Activated CD8-positive, alpha-beta T cell treated with anti-CD3 and anti-CD28 coated beads for 36 hours (primary cell): ENCODE data around the gene GRB10. TPM values are rescaled to one million over a fixed set of nuclear protein-coding genes. Genes with fewer than 3 reads are reported as not detected.
"Not testable (repeated sequence)": the region's sequence is repeated elsewhere in the genome, so short reads cannot be mapped to it uniquely, and the experiment has no call there.

Experiments used
- ATAC-seq: fragments of 200-7000 bp; cut with Tn5 transposase; one replicate; pipeline ENCODE4 v1.10.0; 2021; ENCODE audit warnings: mild to moderate bottlenecking, moderate library complexity
- CTCF ChIA-PET: fragments of 350-600 bp; sonication (Branson Sonifier 250); formaldehyde crosslinking; loops from one replicate; lab custom pipeline; 2021; ENCODE audit warnings: antibody characterized with exemption; lab: Charles Lee
- POLR2A ChIA-PET: fragments of 350-600 bp; sonication (Branson Sonifier 250); formaldehyde crosslinking; loops from one replicate; lab custom pipeline; 2021; ENCODE audit warnings: antibody characterized with exemption; lab: Charles Lee
- DNase-seq: peaks from one replicate; pipeline ENCODE4 v3.0.0-alpha.2; 2020
- H3K27ac Mint-ChIP-seq: one replicate; pipeline ENCODE4 v1.8.0; 2021; ENCODE audit warnings: mild to moderate bottlenecking, mixed read lengths
- H3K27me3 Mint-ChIP-seq: one replicate; pipeline ENCODE4 v1.8.0; 2021; ENCODE audit warnings: mixed read lengths
- H3K36me3 Mint-ChIP-seq: one replicate; pipeline ENCODE4 v1.8.0; 2021; ENCODE audit warnings: low read depth, mixed read lengths
- H3K4me1 Mint-ChIP-seq: one replicate; pipeline ENCODE4 v1.8.0; 2021; ENCODE audit warnings: low read depth, mixed read lengths
- H3K4me3 Mint-ChIP-seq: one replicate; pipeline ENCODE4 v1.8.0; 2021; ENCODE audit warnings: mild to moderate bottlenecking, moderate library complexity, mixed read lengths
- H3K9me3 Mint-ChIP-seq: one replicate; pipeline ENCODE4 v1.8.0; 2021; ENCODE audit warnings: mixed read lengths
- CTCF ChIP-seq: fragments of 200-600 bp; IDR thresholded peaks from one replicate; pipeline ENCODE4 v1.8.0; 2022; ENCODE audit warnings: antibody characterized with exemption, mild to moderate bottlenecking
- intact Hi-C: fragments of 100-400 bp; cut with micrococcal nuclease; formaldehyde crosslinking; loops from one replicate; pipeline ENCODE4 v1.10.0; 2022
- total RNA-seq, 2 experiments: library from RNA; stranded (reverse); gene quantifications; one replicate each; pipeline ENCODE4 v1.2.3, GENCODE V29; 2021

GRB10 gene
- total RNA-seq, 2 experiments from 2014 or later, result 5.6 to 6.9 TPM

- intact Hi-C loops, result no loop called here
- Mint-ChIP-seq H3K4me1 (no peaks in the 10 kb centered on the region), H3K9me3 (peaks cover 12% of the 10 kb centered on the region), H3K36me3 (no peaks in the 10 kb centered on the region), H3K27me3 (peaks cover 5% of the 10 kb centered on the region), H3K27ac (no peak overlapping the region), H3K4me3 (no peak overlapping the region)
- no peak for ATAC-seq
- TF ChIP-seq CTCF, result no peak
- ChIA-PET POLR2A (no interaction called here), CTCF (no interaction called here)
- DNase-seq, result no peak
Measured at GRCh38 chr7:50577569-50577968, 205.1 kb downstream of the GRB10 start.

- CTCF ChIA-PET, POLR2A ChIA-PET: not testable (repeated sequence)
Measured at GRCh38 chr7:50576388-50576787, 206.3 kb downstream of the GRB10 start.

GRCh38 chr7:50567715-50568261, 214.9 kb downstream of the GRB10 start:
- no peak overlapping the region for H3K4me3 Mint-ChIP-seq
- no peak for ATAC-seq
- POLR2A ChIA-PET, result no interaction called here
- no peaks in the 10 kb centered on the region for H3K36me3 Mint-ChIP-seq
- peaks cover 2% of the 10 kb centered on the region for H3K9me3 Mint-ChIP-seq
- no peak for TF ChIP-seq CTCF
- CTCF ChIA-PET, result no interaction called here
- no peak overlapping the region for H3K27ac Mint-ChIP-seq
- H3K4me1 Mint-ChIP-seq, result no peaks in the 10 kb centered on the region
- peaks cover 4% of the 10 kb centered on the region for H3K27me3 Mint-ChIP-seq
- intact Hi-C loops, result no loop called here
- no peak for DNase-seq

More at GRCh38 chr7:50576388-50576787, 206.3 kb downstream of the GRB10 start:
- H3K27me3 Mint-ChIP-seq, H3K36me3 Mint-ChIP-seq, ATAC-seq, intact Hi-C loops, DNase-seq, H3K9me3 Mint-ChIP-seq, H3K4me3 Mint-ChIP-seq, H3K4me1 Mint-ChIP-seq, H3K27ac Mint-ChIP-seq: not testable (repeated sequence)

- ChIA-PET CTCF (no interaction called here), POLR2A (no interaction called here)
- no peaks in the 10 kb centered on the region for H3K4me1 Mint-ChIP-seq
- intact Hi-C loops, result no loop called here
- H3K4me3 Mint-ChIP-seq, result no peak overlapping the region
- H3K9me3 Mint-ChIP-seq, result peaks cover 2% of the 10 kb centered on the region
- ATAC-seq (no peak), DNase-seq (no peak)
- H3K27ac Mint-ChIP-seq, result no peak overlapping the region
- no peak for TF ChIP-seq CTCF
- no peaks in the 10 kb centered on the region for H3K36me3 Mint-ChIP-seq
- H3K27me3 Mint-ChIP-seq, result peaks cover 4% of the 10 kb centered on the region
Measured at GRCh38 chr7:50565977-50566376, 216.7 kb downstream of the GRB10 start.

- H3K36me3 Mint-ChIP-seq, result no peaks in the 10 kb centered on the region
- no peak overlapping the region for H3K27ac Mint-ChIP-seq
- ChIA-PET POLR2A (no interaction called here), CTCF (no interaction called here)
- no peak overlapping the region for H3K4me3 Mint-ChIP-seq
- H3K9me3 Mint-ChIP-seq, result peaks cover 2% of the 10 kb centered on the region
- no peak for TF ChIP-seq CTCF
- no peak for ATAC-seq
- no peaks in the 10 kb centered on the region for H3K4me1 Mint-ChIP-seq
- peaks cover 4% of the 10 kb centered on the region for H3K27me3 Mint-ChIP-seq
- intact Hi-C loops, result no loop called here
- DNase-seq, result no peak
Measured at GRCh38 chr7:50565559-50565916, 217.2 kb downstream of the GRB10 start.
